H9 (cell line): ENCODE data around the gene SMIM13. TPM values are rescaled to one million over a fixed set of nuclear protein-coding genes. Genes with fewer than 3 reads are reported as not detected.

ENCODE experiments used
- DNase-seq: peaks from one replicate; pipeline ENCODE4 v3.0.0-alpha.2; 2017
- H2AFZ ChIP-seq: one replicate; pipeline ENCODE4 v1.6.1; 2013; ENCODE audit warnings: mild to moderate bottlenecking, low read length, control low read depth, moderate library complexity
- H2AK5ac ChIP-seq: 2 replicates; pipeline ENCODE4 v1.6.1; 2013; ENCODE audit warnings: low read length, control low read depth, mixed read lengths; ENCODE audit not compliant: insufficient read length
- H2BK120ac ChIP-seq: one replicate; pipeline ENCODE4 v1.6.1; 2013; ENCODE audit warnings: low read depth, mild to moderate bottlenecking, low read length, control low read depth, inconsistent platforms; ENCODE audit not compliant: poor library complexity, severe bottlenecking
- H2BK12ac ChIP-seq: 2 replicates; pipeline ENCODE4 v1.6.1; 2013; ENCODE audit warnings: low read length, control low read depth, mixed read lengths, low read depth; ENCODE audit not compliant: insufficient read length
- H2BK15ac ChIP-seq: 2 replicates; pipeline ENCODE4 v1.6.1; 2013; ENCODE audit warnings: low read depth, low read length, control low read depth
- H2BK20ac ChIP-seq: one replicate; pipeline ENCODE4 v1.6.1; 2013; ENCODE audit warnings: low read depth, mild to moderate bottlenecking, low read length, control low read depth, inconsistent platforms; ENCODE audit not compliant: poor library complexity, severe bottlenecking
- H2BK5ac ChIP-seq: 2 replicates; pipeline ENCODE4 v1.6.1; 2013; ENCODE audit warnings: low read length, control low read depth, mixed read lengths; ENCODE audit not compliant: insufficient read length
- H3K14ac ChIP-seq: 2 replicates; pipeline ENCODE4 v1.6.1; 2013; ENCODE audit warnings: low read length, control low read depth; ENCODE audit not compliant: insufficient read depth
- H3K18ac ChIP-seq: 2 replicates; pipeline ENCODE4 v1.6.1; 2013; ENCODE audit warnings: low read depth, mild to moderate bottlenecking, mixed read lengths, low read length, control low read depth; ENCODE audit not compliant: insufficient read length
- H3K23ac ChIP-seq: 2 replicates; pipeline ENCODE4 v1.6.1; 2013; ENCODE audit warnings: low read length, control low read depth, mixed read lengths, low read depth; ENCODE audit not compliant: insufficient read length
- H3K23me2 ChIP-seq: 2 replicates; pipeline ENCODE4 v1.6.1; 2013; ENCODE audit warnings: low read depth, mild to moderate bottlenecking, mixed read lengths, low read length, control low read depth; ENCODE audit not compliant: insufficient read length, poor library complexity, severe bottlenecking
- H3K27ac ChIP-seq: 2 replicates; pipeline ENCODE4 v1.5.1; 2013; ENCODE audit warnings: low read length, control low read depth, mixed read lengths, low read depth; ENCODE audit not compliant: insufficient read length
- H3K27me3 ChIP-seq: 2 replicates; pipeline ENCODE4 v1.6.1; 2013; ENCODE audit warnings: low read length, control low read depth, inconsistent platforms; ENCODE audit not compliant: insufficient read depth
- H3K4ac ChIP-seq: 2 replicates; pipeline ENCODE4 v1.6.1; 2013; ENCODE audit warnings: low read depth, mild to moderate bottlenecking, control low read depth, inconsistent platforms, low read length, moderate library complexity
- H3K4me1 ChIP-seq: 2 replicates; pipeline ENCODE4 v1.6.1; 2013; ENCODE audit warnings: low read length, control low read depth, inconsistent platforms; ENCODE audit not compliant: insufficient read depth
- H3K4me2 ChIP-seq: 2 replicates; pipeline ENCODE4 v1.6.1; 2013; ENCODE audit warnings: low read length, control low read depth, mixed read lengths; ENCODE audit not compliant: insufficient read length, insufficient read depth
- H3K56ac ChIP-seq: 2 replicates; pipeline ENCODE4 v1.6.1; 2013; ENCODE audit warnings: low read depth, mild to moderate bottlenecking, mixed read lengths, low read length, control low read depth; ENCODE audit not compliant: insufficient read length
- H3K79me1 ChIP-seq: 2 replicates; pipeline ENCODE4 v1.6.1; 2013; ENCODE audit warnings: low read depth, mild to moderate bottlenecking, moderate library complexity, low read length, control low read depth, inconsistent platforms; ENCODE audit not compliant: insufficient read depth, poor library complexity, severe bottlenecking
- H3K79me2 ChIP-seq: 2 replicates; pipeline ENCODE4 v1.6.1; 2013; ENCODE audit warnings: low read length, control low read depth, inconsistent platforms; ENCODE audit not compliant: insufficient read depth
- H3K9ac ChIP-seq: 2 replicates; pipeline ENCODE4 v1.6.1; 2013; ENCODE audit warnings: low read length, control low read depth, mixed read lengths; ENCODE audit not compliant: insufficient read length; ENCODE audit errors: extremely low read depth
- H3K9me3 ChIP-seq: one replicate; pipeline ENCODE4 v1.6.1; 2013; ENCODE audit warnings: low read depth, low read length, inconsistent platforms; ENCODE audit not compliant: control insufficient read depth
- H3T11ph ChIP-seq: one replicate; pipeline ENCODE4 v1.6.1; 2013; ENCODE audit warnings: mild to moderate bottlenecking, low read length, control low read depth, inconsistent platforms
- H4K20me1 ChIP-seq: one replicate; pipeline ENCODE4 v1.6.1; 2013; ENCODE audit not compliant: control insufficient read depth, insufficient read length, insufficient read depth
- H4K5ac ChIP-seq: 2 replicates; pipeline ENCODE4 v1.6.1; 2013; ENCODE audit warnings: low read depth, mild to moderate bottlenecking, mixed read lengths, low read length, control low read depth; ENCODE audit not compliant: insufficient read length
- H4K8ac ChIP-seq: replicated peaks from 2 replicates; pipeline ENCODE4 v1.6.1; 2013; ENCODE audit warnings: low read length, control low read depth, mixed read lengths, low read depth; ENCODE audit not compliant: insufficient read length
- H4K91ac ChIP-seq: 2 replicates; pipeline ENCODE4 v1.6.1; 2013; ENCODE audit warnings: low read depth, mild to moderate bottlenecking, moderate library complexity, mixed read lengths, low read length, control low read depth; ENCODE audit not compliant: insufficient read length
- H3K27ac Mint-ChIP-seq, 3 experiments: 2 replicates in 2 of 3; 3 replicates in 1 of 3; pipeline ENCODE4 v1.8.0; 2020 to 2021; ENCODE audit warnings: mixed read lengths in 3 of 3, mild to moderate bottlenecking in 1 of 3, moderate library complexity in 1 of 3
- H3K27me3 Mint-ChIP-seq: 2 replicates; pipeline ENCODE4 v1.8.0; 2021; ENCODE audit warnings: low read depth, mild to moderate bottlenecking, moderate library complexity, mixed read lengths
- H3K36me3 Mint-ChIP-seq, 3 experiments: 2 replicates in 2 of 3; 3 replicates in 1 of 3; pipeline ENCODE4 v1.8.0; 2020 to 2021; ENCODE audit warnings: low read depth in 3 of 3, mixed read lengths in 3 of 3; ENCODE audit not compliant: insufficient read depth in 1 of 3
- H3K4me1 Mint-ChIP-seq, 2 experiments: 2 replicates each; pipeline ENCODE4 v1.8.0; 2020; ENCODE audit warnings: mixed read lengths in 2 of 2
- H3K4me3 Mint-ChIP-seq, 2 experiments: 2 replicates in 1 of 2; 3 replicates in 1 of 2; pipeline ENCODE4 v1.8.0; 2020 to 2021; ENCODE audit warnings: mild to moderate bottlenecking in 2 of 2, mixed read lengths in 2 of 2, moderate library complexity in 1 of 2
- H3K9me3 Mint-ChIP-seq, 2 experiments: 2 replicates in 1 of 2; 3 replicates in 1 of 2; pipeline ENCODE4 v1.8.0; 2020; ENCODE audit warnings: mild to moderate bottlenecking in 2 of 2, mixed read lengths in 2 of 2, moderate library complexity in 1 of 2
- WGBS: extraction: QIAGEN DNeasy Blood & Tissue Kit; methylation state at CpG from one replicate; pipeline ENCODE4 v1.1.7; 2013; ENCODE audit warnings: missing lambda C conversion rate, low lambda C conversion rate, mixed read lengths; ENCODE audit not compliant: insufficient read length; ENCODE audit errors: extremely low coverage; 5-methylcytosine and 5-hydroxymethylcytosine counted together
- total RNA-seq: library from RNA; stranded (reverse); gene quantifications from 2 replicates; pipeline ENCODE4 v1.2.1, GENCODE V29; 2021
- TF ChIP-seq, protein P1 (sequence below): fragments of 200-600 bp; sonication (generic); conservative IDR thresholded peaks from 3 replicates; pipeline ENCODE4 v1.8.0; 2021; ENCODE audit warnings: antibody characterized with exemption, mild to moderate bottlenecking

The SMIM13 gene
- total RNA-seq, 1 experiment from 2014 or later = 10.6 TPM

DNA sequence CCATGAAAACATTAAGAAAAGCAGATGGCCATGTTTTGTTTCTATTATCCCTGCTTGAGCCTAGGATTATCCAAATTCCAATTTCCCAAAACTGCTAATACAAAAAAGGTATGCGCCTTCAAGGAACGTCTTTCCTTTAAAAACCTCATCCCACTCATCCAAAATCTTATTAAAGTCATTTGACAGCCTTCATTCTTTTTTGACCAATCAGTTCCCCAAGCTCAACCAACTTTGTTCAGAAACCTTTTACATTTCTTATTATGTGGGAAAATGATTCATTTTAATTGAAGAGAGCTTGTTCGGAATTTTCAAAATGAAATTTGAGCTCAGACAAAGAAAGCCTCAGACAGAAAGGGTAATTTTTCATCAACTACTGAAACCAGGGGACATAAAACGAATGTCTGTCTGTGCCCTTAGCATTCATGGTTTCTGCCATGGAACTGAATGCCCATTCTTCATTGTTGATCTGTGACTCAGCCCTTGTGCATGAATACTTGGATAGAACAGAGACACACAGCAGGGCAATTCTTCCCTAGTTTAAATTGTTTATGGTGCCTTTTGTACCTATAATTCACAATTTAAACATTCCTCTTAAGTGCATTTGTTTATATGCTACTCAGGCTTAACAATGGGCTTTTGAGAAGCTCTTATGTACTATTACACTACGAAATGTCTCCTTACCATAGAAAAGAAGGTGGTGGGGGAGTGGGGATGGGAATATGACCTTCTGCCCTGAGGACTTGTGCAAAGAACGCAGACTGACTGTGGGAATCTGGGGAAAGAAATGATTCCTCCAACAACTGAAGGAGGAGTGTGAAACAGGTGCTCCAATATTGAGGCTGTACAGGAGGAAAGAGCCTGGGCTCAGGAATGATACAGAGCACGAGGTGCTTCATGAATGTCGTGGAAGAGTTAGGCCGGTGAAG lies 67.7 kb downstream of the SMIM13 start:
- TF ChIP-seq, protein P1, sequence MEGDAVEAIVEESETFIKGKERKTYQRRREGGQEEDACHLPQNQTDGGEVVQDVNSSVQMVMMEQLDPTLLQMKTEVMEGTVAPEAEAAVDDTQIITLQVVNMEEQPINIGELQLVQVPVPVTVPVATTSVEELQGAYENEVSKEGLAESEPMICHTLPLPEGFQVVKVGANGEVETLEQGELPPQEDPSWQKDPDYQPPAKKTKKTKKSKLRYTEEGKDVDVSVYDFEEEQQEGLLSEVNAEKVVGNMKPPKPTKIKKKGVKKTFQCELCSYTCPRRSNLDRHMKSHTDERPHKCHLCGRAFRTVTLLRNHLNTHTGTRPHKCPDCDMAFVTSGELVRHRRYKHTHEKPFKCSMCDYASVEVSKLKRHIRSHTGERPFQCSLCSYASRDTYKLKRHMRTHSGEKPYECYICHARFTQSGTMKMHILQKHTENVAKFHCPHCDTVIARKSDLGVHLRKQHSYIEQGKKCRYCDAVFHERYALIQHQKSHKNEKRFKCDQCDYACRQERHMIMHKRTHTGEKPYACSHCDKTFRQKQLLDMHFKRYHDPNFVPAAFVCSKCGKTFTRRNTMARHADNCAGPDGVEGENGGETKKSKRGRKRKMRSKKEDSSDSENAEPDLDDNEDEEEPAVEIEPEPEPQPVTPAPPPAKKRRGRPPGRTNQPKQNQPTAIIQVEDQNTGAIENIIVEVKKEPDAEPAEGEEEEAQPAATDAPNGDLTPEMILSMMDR = no peak
- no peaks in the 10 kb centered on the region for H3K79me2 ChIP-seq
- H3K9me3 Mint-ChIP-seq = no peaks in the 10 kb centered on the region
- H2AK5ac ChIP-seq = no peak overlapping the region
- H4K91ac ChIP-seq = no peak overlapping the region
- no peak overlapping the region for H3K56ac ChIP-seq
- no peaks in the 10 kb centered on the region for H3K36me3 Mint-ChIP-seq
- peaks cover 4% of the 10 kb centered on the region; the same call in 1 of the 2 replicates for H3K4me1 ChIP-seq
- no peak overlapping the region for H3K18ac ChIP-seq
- no peak overlapping the region for H3K9ac ChIP-seq
- no peak overlapping the region for H3T11ph ChIP-seq
- no peaks in the 10 kb centered on the region for H3K23me2 ChIP-seq
- H4K20me1 ChIP-seq = no peaks in the 10 kb centered on the region
- H3K79me1 ChIP-seq = no peaks in the 10 kb centered on the region
- H2BK5ac ChIP-seq = no peak overlapping the region
- no peak overlapping the region for H3K4me3 Mint-ChIP-seq
- peaks cover 16 to 17% of the 10 kb centered on the region in 2 experiments for H3K4me1 Mint-ChIP-seq
- no peak overlapping the region for H2BK12ac ChIP-seq
- H3K4me2 ChIP-seq = no peak overlapping the region
- H4K8ac ChIP-seq = no peak overlapping the region
- no peak overlapping the region; a peak in 1 of 7 replicates for H3K27ac Mint-ChIP-seq
- H2BK15ac ChIP-seq = no peak overlapping the region
- H3K27me3 ChIP-seq = no peaks in the 10 kb centered on the region
- no peak overlapping the region for H2BK20ac ChIP-seq
- H3K23ac ChIP-seq = no peak overlapping the region
- no peak overlapping the region for H3K14ac ChIP-seq
- WGBS = no CpG with 5 or more reads among the region's 9 CpGs
- H3K9me3 ChIP-seq = no peaks in the 10 kb centered on the region
- H4K5ac ChIP-seq = no peak overlapping the region
- no peak for DNase-seq
- no peak overlapping the region for H3K4ac ChIP-seq
- no peak overlapping the region for H2AFZ ChIP-seq
- no peaks in the 10 kb centered on the region for H3K27me3 Mint-ChIP-seq
- no peak overlapping the region for H2BK120ac ChIP-seq
- H3K27ac ChIP-seq = no peak overlapping the region
